CD4-positive, alpha-beta T cell treated with Interferon alpha-2 for 1 hour (primary cell): ENCODE data around the gene USP32.
"Not testable (repeated sequence)": the region's sequence is repeated elsewhere in the genome, so short reads cannot be mapped to it uniquely, and the experiment has no call there.

Experiments
- DNase-seq, 2 donors: peaks; one replicate each; pipeline ENCODE4 v3.0.0-alpha.2; 2020 to 2022

USP32 gene

DNA sequence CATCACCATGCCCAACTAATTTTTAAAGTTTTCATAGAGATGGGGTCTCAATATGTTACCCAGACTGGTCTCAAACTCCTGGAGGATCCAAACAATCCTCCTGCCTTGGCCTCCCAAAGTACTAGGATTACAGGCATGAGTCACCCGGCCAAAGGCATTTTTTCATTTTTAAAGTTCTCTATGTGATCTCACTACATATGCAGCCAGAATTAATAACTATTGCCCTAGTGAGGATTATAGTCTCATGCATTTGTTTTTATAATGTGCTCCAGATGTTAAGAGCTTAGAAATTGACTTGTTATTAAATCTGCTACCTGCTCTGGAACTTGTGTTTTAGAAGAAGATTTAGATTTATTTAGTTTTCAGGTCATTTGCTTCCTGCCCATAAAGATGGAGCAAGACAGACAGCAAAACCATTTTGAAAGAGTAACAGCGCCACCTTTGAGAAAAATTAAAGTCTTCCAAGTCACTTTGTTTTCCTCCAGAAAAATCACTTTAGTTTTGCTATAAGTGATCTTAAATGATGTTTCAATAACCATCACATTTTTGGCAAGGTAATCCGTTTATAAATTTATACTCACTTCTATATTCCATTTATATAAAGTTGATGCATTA, 162.6 kb downstream of the USP32 start:
- no peak for DNase-seq

DNA sequence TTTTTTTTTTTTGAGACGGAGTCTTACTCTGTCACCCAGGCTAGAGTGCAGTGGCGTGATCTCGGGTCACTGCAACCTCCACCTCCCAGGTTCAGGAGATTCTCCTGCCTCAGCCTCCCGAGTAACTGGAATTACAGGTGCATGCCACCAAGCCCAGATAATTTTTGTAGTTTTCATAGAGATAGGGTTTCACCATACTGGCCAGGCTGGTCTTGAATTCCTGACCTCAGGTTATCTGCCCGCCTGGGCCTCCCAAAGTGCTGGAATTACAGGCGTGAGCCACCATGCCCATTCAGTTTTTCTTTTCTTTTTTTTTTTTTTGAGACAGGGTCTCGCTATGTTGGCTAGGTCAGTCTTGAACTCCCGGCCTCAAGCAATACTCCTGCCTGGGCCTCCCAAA, 164.7 kb downstream of the USP32 start:
- DNase-seq, result not testable (repeated sequence)

DNA sequence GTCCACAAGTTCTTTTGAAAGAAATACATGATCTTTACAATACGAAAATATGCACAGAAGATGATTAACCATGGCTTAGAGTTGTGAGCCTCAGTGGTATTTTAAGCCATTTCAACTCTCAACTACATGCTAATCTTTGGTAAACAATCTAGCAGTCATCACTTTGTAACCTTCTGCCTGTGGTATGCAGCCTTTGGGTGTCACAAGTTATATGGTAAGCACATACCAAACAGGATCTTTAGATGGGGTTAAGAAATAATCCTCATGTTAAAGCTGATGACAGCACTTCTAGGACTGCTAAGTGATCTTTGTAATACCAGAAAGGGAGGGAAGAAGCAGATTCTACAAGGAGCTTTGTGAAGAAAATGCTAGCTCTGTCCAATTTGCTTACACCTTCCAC, 167.9 kb downstream of the USP32 start:
- DNase-seq, result no peak

DNA sequence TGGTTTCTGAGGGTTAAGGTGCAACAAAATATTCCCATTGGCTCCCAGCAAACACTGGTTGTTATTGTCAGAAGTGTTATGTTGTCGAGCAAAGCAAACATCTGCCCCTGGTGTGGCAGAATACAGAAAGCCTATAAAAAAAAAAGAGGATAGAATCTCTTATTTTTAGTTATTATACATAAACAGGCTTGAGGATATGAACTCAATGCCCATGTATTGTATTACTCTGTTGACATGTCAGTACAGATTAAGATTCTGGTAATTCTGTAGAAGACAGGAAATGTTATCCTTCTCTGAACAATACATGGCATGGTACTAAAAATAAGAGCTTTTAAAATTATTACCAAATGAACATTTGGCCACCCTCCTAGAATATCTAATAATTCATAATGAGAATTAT, 168.5 kb downstream of the USP32 start:
- DNase-seq, result no peak

DNA sequence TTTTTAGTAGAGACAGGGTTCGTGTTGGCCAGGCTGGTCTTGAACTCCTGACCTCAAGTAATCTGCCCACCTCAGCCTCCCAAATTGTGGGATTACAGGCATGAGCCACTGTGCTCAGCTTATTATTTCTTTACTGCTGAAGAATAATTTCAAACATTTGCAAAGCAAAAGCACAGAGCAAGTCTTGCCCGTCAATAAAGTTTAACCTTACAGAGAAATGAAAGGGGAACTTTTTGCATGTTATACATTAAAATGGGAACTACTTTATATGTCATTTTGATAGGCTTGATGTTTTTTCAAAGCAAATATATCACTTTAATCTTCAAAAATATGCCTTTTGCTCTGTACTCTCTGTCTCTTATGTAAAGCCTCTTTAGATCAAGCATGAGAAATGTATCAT, 173.2 kb downstream of the USP32 start:
- not testable (repeated sequence) for DNase-seq

DNA sequence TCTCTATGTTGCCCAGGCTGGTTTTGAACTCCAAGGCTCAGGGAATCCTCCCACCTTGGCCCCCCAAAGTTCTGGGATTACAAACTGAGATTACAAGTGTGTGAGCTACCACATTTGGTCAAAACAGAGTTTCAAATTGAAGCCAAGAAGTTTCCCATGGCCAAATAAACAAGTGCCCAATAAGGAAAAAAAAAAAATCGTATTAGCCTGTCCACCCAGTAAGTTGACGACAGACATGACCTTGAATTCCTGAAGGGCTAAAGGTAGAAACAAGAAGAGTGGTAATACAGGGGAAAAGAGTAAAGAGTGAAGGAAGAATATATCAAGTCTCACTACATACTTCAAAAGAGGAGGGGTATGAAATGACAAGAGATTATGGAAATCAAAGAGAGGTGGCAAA, 176.0 kb downstream of the USP32 start:
- not testable (repeated sequence) for DNase-seq

DNA sequence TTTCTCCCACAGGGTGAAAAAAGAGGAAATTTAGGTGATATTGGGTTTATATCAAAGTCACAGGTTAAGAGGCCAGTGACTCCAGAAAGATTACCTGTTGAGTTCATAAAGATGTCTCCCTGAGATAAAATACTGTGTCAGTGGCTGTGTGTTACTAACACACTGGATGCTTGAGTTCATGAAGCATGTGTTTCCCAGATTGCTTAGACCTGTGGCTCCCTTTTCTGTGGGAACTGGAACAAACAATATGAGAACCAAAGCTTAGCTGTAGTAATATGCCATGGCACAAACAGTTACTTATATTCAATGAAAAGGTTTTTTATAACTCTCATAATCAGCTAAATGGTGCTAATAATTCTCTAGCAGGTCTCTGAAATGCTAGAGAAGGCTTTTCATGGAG, 180.7 kb downstream of the USP32 start:
- DNase-seq, result not testable (repeated sequence)

DNA sequence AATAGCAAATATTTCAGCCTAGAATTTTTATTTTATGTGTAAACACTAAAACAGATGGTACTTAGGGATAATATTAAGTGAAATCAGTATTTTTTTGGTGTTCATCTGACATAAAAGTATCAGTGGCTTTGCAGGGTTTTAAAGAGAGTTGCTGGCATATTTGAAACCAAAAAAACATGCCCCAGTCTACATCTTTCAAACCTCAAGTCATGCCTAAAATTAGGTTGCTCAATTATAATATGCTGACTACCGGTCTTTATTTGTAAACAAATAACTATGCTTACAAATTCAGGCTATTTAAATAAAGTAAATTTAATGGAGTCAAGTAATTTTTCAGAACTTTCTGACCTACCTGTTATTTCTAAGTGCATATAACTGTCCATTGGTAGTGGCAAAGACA, 183.6 kb downstream of the USP32 start:
- DNase-seq, result not testable (repeated sequence)

DNA sequence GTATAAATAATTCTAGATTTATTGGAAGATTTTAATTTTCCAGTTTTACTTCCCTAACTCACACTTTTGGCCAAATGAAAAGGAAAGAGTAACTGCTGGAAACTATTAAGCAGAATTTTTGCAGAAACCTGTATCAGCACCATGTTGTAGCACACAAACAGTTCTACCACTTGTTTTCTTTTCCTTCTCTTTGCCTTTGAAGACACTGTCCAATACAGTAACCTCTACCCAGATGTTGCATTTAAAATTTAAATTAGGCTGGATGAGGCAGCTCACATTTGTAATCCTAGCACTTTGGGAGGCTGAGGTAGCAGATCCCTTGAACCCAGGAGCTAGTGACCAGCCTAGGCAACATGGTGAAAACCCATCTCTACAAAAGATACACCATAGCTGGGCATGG, 186.2 kb downstream of the USP32 start:
- not testable (repeated sequence) for DNase-seq

DNA sequence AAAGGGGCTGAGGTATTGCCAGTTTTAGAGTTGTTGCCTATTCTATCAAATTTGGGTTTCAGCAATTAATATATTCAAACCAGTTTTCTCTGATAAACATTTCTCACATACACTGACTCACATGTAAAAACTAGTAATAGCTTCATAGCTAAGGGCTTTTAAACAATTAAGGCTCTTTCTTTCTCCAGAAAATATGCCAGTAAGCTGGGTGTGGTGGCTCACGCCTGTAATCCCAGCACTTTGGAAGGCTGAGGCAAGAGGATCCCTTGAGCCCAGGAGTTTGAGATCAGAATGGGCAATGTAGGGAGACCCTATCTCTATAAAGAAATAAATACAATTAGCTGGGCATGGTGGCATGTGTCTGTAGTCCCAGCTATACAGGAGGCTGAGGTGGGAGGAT, 193.3 kb downstream of the USP32 start:
- DNase-seq, result not testable (repeated sequence)

DNA sequence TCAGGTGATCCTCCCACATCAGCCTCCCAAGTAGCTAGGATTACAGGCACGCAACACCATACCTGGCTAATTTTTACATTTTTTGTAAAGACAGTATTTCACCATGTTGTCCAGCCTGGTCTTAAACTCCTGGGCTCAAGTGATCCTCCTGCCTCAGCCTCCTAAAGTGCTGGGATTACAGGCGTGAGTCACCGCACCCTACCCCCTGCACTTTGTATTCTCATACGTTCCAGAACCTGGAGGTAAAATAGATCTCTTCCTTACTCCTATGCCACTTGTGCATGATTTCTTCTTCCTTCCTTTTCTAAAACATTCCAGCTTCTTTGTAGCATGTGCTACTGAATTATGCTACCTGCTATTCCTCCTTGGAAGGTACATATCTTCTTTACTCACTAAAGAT, 197.8 kb downstream of the USP32 start:
- not testable (repeated sequence) for DNase-seq

DNA sequence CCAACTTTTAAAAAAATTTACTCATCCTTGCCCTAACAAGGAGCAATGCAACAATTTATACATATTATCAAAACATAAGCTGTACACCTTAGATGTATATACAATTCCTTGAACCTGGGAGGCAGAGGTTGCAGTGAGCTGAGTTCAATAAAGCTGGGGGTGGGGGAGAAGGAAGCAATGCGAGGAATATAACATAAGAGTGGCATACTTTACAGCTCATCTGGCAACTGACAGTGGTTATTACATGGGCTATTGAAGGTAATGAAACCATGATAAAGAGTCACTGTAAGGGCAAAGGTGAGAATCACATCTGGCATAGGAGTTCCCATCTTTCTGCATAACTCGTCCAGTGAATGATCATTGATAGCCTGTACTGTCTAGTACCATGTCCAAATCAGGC, 198.5 kb downstream of the USP32 start:
- no peak for DNase-seq

DNA sequence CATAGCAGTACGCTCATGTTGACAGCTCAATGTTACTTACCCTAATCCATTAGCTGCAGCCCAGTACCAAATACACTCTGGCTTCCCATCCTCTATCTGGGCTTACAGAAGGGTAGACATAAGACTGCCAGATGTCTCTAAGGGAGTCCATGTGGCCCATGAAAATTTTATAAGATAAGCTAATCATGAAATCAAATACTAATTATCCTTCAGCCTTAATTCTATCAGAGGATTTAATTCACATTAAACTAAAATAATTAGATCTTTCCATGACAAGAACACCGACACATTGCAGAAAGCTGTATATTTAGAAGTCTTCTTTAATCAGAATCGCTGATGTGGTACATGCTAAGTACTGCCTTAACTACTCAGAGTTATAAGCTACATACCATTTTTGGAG, 198.9 kb downstream of the USP32 start:
- not testable (repeated sequence) for DNase-seq

DNA sequence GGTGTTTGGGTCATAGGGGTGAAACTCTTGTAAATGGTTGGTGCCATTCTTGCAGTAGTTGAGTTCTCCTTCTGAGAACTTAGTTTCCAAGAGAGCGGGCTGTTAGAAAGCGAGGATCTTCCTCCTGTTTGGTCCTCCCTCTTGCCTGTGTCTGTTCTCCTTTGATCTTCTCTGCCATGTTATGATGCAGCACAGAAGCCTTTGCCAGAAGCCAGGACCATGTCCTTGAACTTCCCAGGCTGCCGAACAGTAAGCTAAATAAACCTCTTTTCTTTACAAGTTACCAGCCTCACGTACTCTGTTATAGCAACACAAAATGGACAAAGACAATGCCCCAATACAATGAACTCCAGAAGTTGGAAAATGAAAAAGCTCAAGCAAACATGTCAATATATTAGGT, 201.9 kb downstream of the USP32 start:
- DNase-seq, result not testable (repeated sequence)

DNA sequence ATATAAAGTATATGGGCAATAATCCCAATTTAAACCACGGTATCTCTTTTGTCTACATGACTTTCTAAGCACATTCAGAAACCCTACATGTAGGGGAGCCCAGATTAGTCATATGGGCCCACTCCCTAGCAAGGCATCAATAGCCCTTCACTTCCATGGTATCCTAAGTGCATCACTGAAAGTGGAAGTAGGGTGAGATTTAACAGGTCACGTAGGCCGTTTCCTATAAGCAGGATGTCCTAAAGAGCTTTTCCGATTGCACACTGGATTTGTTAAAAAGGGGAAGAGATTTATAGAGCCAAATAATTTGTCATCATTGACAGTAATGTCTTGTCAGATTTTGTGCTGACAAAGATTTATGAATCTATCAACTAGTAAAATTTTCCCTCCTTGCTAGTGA, 203.2 kb downstream of the USP32 start:
- DNase-seq, result no peak

DNA sequence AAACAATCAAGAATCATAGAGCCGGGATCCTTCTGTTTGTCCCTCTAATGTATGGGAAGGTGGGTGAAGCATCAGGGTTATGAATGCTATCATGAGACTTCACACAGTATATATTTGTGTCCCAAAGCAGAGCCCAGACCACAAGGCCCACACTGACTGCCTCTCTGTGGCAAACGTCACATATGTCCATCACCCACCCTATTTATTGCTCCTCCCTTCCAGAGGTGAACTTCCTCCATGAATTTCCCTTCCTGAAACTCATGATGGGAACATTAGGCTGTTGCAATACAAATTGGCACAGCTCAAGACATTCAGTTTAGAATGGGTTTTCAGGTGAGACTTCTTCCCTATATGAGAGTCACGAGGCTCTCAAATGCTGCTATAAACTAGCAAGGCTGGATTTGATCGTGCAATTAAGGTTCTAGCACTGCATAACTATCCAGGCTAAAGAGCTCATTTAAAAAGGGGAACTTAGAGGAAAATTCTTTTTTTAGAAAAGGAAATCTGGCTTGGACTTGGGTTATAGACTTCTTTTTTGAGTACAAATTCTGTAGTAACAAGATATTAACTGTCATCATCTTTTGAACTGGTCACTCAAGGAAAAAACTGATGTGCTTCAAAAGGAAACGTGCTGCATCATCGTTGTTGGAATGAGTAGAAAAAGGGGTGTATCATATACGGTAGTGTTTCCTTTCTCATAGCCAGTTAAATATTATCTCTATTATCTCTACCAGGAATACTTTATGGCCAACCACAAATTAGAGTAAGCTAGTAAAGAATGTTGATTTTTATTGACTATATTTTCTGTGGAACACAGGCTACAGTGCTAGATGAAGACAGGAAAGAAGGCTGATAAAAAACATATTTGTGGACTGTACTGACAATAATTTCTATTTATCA, 204.8 kb downstream of the USP32 start:
- not testable (repeated sequence) for DNase-seq

DNA sequence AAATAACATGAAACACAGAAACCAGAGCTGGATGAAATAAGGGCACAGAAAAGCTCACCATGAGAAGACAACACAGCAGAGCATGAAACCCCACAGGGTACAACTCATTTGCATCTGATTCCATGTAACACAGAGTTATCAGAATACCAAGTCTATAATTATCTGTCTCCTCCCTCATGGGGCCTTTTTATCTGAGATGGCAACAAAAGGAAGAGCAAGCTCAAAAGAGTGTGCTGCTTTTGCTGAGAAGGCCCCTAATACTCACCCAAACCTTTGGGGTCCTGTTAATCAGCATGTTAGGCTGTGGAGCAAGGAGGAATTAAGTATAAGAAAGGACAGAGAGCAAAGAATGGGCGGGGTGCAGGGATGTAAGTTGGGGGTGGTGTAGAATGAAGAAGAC, 205.6 kb downstream of the USP32 start:
- not testable (repeated sequence) for DNase-seq

DNA sequence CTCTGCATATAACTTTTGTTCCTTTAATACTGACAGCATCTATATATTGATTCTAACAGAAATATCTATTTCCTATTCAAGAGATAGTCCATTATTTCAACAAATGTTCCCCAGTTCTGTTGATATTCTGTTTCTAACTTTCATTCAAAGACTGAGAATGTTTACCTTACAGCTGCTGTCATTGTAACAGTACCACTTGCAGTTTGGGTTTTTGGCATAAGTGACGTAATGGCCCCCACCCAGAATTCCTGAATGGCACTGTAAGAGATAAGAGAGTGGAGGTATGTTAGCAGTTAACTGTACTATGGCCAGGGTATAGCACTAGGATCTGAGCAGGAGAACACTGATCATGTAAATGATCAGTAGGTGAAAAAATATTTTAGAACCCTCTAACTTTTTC, 211.6 kb downstream of the USP32 start:
- DNase-seq, result not testable (repeated sequence)

DNA sequence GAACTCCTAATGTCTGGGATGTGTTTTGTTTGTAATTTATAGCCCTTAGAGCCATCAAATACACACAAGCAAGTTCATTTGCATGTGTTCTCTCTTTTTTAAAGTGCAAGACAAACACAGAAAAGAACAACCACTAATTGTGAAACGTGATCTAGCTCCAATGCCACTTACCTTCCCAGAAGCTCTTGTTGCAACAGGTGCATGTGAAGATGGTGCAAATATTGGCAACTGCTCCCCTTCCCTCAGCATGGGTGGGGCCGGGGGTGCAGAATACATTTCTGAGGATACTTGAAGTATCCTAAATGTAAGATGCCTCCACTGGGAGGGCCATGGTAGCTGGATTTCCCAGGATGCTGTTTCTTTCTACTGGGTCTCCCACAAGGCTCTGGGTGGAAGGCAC, 213.8 kb downstream of the USP32 start:
- not testable (repeated sequence) for DNase-seq

DNA sequence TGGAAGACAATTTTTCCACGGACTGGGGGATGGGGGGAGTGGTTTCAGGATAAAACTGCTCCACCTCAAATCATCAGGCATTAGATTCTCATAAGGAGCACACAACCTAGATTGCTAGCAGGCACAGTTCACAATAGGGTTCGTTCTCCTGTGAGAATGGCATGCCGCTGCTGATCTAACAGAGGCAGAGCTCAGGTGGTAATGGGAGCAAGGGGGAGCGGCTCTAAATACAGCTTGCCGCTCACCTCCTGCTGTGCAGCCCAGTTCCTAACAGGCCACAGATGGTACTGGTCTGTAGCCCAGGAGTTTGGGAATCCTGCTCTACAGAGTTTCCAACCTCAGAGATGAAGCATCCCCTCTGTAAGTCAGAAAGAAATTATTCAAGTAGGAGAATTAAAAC, 215.2 kb downstream of the USP32 start:
- DNase-seq, result not testable (repeated sequence)

DNA sequence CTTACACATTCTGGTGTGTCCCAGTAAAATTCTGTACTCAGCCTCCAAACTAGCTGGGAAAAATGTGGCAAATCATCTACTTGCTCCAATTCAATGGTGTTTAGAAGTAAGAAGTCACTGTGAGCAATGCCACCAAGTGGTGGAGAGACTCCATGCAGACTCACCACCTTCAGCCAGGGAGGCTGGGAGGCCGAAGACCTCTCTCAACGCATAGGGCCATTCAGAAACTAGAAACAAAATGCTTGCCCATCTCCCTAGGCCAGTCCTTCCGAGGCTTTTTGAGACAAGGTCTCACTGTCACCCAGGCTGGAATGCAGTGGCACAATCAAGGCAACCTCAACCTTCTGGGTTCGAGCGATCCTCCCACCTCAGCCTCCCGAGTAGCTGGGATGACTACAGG, 217.2 kb downstream of the USP32 start:
- DNase-seq, result not testable (repeated sequence)

DNA sequence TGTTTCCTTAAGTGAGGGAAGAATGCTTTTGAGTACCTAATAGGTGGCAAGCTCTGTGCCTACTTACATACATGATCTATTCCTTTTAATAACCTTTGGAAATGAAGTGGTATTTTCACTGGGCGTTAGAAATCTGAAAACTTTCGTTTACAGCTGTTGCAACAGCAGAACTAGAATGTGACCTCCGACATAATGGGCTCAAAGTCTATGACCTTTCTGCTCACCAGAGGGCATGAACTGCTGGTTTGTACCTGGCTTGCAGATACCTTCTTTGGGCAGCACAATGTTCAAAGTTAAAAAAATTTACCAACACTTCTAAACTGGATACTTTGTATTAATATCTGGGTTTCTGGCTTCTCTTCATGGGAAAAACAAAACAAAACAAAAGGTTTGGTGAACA, 217.9 kb downstream of the USP32 start:
- DNase-seq, result no peak

DNA sequence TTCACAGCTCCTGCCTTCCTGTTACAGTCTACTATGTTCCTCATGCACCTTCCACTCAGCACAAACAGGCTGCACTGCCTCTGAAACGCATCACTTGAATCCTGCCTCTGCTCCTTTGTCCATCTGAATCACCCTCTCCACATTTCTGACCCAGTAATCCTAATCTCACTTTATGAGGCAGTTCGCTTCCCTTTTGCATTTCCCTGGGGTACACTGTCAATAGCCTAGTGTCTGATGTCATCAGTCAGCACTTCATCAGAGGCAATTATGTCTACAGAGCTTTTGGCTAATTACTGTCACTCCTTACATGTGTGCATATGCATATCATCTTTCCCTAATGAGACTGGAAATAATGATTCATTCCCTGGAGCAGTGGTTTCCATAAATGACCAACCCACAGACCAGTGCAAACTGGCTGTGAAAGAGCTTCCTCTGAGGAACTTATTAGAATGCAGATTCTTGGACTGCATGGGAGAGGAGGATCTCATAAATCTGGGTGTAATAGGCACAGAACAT, 218.6 kb downstream of the USP32 start:
- DNase-seq, result no peak

DNA sequence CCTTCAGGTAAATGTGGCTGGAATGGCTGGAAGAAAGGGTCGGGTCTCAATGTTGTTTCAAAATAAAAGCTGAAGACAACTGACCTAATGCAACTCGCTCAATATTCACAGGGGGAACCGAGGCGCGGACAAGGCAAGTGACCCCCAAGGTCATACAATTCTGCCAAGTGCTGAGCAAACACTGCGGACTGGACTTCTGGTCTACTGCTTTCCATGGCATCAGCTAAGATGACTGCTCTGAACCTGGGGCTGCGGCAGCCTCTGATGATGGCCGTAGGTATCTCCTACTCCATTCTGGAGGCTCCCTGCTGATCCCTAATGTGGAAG, 220.2 kb downstream of the USP32 start:
- no peak for DNase-seq
